ENCODE measurements around the gene SERTAD3. TPM values are rescaled to one million over a fixed set of nuclear protein-coding genes. Genes with fewer than 3 reads are reported as not detected.

Gene SERTAD3
- total RNA-seq, 2 donors from 2014 or later: 26.5 to 36.0 TPM

DNA sequence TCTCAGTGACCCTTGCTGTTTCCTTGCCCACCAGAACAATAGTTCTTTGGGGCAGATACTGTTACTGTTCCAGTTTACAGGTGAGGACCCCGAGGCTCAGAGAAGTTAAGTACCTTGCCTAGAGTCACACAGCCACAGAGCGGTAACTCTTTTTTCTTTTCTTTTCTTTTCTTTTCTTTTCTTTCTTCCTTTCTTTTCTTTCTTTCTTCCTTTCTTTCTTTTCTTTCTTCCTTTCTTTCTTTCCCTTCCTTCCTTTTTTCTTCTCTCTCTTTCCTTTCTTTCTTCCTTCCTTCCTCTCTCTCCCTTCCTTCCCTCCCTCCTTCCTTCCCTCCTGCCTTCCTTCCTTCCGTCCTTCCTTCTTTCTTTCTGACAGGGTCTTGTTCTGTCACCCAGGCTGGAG is 26.1 kb downstream of the SERTAD3 start:
- TF ChIP-seq, protein P1, sequence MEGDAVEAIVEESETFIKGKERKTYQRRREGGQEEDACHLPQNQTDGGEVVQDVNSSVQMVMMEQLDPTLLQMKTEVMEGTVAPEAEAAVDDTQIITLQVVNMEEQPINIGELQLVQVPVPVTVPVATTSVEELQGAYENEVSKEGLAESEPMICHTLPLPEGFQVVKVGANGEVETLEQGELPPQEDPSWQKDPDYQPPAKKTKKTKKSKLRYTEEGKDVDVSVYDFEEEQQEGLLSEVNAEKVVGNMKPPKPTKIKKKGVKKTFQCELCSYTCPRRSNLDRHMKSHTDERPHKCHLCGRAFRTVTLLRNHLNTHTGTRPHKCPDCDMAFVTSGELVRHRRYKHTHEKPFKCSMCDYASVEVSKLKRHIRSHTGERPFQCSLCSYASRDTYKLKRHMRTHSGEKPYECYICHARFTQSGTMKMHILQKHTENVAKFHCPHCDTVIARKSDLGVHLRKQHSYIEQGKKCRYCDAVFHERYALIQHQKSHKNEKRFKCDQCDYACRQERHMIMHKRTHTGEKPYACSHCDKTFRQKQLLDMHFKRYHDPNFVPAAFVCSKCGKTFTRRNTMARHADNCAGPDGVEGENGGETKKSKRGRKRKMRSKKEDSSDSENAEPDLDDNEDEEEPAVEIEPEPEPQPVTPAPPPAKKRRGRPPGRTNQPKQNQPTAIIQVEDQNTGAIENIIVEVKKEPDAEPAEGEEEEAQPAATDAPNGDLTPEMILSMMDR (IDR thresholded peaks at IDR 0.05): no peak
- no peaks in the 10 kb centered on the region for H3K27me3 ChIP-seq
- intact Hi-C loops (cut with DNase I): no loop called here
- H3K9ac ChIP-seq (ENCODE audit: low read depth in 2 of 2, low read length in 2 of 2): no peak overlapping the region
- H3K36me3 ChIP-seq: no peaks in the 10 kb centered on the region
- H3K27ac ChIP-seq: peak overlapping the region; percentile 56
- H3K4me3 ChIP-seq: no peak overlapping the region
- H3K4me1 ChIP-seq: no peaks in the 10 kb centered on the region
- no peak for DNase-seq
- no peaks in the 10 kb centered on the region for H3K9me3 ChIP-seq

DNA sequence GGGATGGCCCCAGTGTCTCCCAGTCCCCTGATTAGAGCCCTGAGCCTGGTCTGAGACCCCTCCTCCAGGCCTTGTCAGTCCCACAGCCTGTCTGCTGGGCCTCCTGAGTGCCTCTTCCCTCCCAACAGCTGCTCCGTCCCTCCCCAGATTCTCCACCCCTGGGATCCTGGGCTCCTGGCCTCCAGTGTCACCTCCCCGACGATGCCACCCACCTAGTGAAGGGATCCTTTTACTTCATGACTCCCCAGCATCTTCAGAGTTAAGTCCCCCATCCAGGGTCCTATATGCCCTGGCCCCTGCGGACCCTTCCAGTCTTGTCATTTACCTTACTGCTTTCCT is 26.5 kb downstream of the SERTAD3 start:
- DNase-seq: no peak
- intact Hi-C loops (cut with DNase I): no loop called here
- no peaks in the 10 kb centered on the region for H3K9me3 ChIP-seq
- no peaks in the 10 kb centered on the region for H3K27me3 ChIP-seq
- H3K9ac ChIP-seq (ENCODE audit: low read depth in 2 of 2, low read length in 2 of 2): peak overlapping the region in 1 of 2 donors; percentile 44
- no peaks in the 10 kb centered on the region for H3K36me3 ChIP-seq
- no peak overlapping the region for H3K4me3 ChIP-seq
- H3K4me1 ChIP-seq: no peaks in the 10 kb centered on the region
- TF ChIP-seq, protein P1 (IDR thresholded peaks at IDR 0.05): no peak
- H3K27ac ChIP-seq: peak overlapping the region; percentile 56

DNA sequence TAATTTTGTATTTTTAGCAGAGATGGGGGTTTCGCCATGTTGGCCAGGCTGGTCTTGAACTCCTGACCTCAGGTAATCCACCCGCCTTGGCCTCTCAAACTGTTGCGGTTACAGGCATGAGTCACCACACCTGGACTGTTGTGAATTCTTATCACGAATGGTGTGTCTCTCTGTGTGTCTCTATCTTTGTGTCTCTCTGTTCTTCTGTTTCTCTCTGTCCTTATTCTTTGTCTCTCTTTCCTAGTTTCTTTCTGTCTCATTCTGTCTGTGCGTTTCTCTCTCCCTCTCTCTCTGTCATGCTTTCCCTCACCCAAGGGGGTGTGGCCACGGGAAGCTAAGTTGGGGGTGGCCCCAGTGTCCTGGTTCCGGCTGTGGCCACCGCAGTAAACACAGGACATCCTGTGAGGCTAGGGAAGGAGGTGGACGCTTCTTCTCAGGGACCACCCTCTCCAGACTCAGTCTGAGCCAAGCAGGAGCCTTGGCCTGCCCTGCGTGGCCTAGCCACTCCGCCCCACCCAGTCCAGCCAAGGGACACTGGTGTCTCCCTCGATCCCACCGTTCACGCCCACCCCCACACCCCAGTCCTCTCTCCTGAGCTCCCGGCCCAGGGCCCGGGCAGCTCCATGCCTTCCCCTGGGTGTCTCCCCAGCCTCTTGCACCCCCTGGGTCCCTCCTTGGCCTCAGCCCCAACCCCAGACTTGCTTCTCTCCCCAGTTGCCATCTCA is 27.1 kb downstream of the SERTAD3 start:
- Histone ChIP-seq H3K36me3 (no peaks in the 10 kb centered on the region), H3K27me3 (no peaks in the 10 kb centered on the region), H3K9ac (ENCODE audit: low read depth in 2 of 2, low read length in 2 of 2) (peak overlapping the region in 1 of 2 donors; percentile 44), H3K4me3 (no peak overlapping the region), H3K27ac (peak overlapping the region; percentile 56), H3K9me3 (no peaks in the 10 kb centered on the region), H3K4me1 (no peaks in the 10 kb centered on the region)
- TF ChIP-seq, protein P1 (IDR thresholded peaks at IDR 0.05): no peak
- DNase-seq: no peak
- intact Hi-C loops (cut with DNase I): no loop called here

DNA sequence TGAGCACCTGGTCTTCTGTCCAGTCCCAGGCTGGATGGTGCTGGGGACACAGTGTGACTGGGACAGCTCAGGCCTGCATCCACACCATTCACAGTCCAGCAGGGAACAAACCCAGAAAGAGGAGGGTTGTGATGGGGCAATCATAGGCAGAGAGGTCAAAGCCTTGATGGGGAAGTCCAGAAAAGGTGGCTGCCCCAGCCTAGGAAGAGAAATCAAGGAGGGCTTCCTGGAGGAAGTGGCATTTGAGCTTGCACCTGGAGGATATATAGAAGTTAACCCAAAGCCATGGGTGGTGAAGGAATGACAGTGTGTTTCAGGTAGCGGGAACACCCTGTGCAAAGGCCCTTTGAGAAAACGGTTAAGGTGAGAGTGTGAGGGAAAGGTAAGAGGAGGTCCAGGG is 28.4 kb downstream of the SERTAD3 start:
- H3K4me3 ChIP-seq: no peak overlapping the region
- H3K4me1 ChIP-seq: no peaks in the 10 kb centered on the region
- TF ChIP-seq, protein P1 (IDR thresholded peaks at IDR 0.05): no peak
- H3K9me3 ChIP-seq: no peaks in the 10 kb centered on the region
- H3K9ac ChIP-seq (ENCODE audit: low read depth in 2 of 2, low read length in 2 of 2): no peak overlapping the region
- no peak for DNase-seq
- no peaks in the 10 kb centered on the region for H3K36me3 ChIP-seq
- intact Hi-C loops (cut with DNase I): no loop called here
- H3K27ac ChIP-seq: no peak overlapping the region
- no peaks in the 10 kb centered on the region for H3K27me3 ChIP-seq

DNA sequence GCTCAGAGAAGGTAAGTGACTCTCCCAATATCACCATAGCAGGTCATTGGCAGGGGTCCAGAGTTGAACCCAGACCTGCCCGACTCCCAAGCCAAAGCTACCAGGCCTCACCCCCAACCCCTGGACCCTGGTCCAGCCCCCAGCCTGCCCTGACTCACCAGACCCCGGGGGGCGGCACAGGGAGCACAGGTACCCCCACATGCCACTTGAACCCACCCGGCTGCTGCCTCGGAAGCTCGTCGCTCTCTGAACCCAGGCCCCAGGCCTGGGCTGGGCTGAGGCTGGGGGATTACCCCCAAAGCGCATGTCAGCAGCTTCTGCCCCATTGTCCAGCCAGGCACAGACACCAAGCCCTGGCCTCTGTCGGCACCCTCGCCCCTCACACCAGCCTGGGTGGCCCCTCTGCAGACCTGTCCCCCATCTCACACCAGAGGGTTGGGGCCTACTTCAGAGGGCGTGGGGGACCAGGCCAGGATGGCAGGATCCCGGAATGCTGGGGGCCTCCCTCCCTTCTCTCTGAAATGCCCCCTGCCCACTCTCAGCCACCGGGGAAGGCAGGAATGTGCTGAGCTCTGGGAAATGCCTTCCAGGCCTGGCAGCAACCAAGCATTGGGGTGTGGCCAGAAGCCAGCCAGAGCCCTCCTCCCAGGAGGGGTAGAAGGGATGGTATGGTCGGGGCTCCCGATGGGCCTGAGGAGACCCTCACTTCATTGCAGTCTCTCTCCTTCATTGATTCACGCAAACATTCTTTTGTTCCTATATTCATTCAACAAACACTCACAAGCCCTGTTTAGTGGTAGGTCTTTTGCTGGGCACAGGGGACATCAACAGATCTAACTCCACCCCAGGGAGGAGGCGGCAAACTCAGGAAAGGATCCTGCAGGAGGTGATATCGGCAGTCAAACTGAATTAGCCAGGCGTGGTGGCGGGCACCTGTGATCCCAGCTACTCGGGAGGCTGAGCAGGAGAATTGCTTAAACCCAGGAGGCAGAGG is 29.3 kb downstream of the SERTAD3 start:
- Histone ChIP-seq H3K4me3 (no peak overlapping the region), H3K27me3 (no peaks in the 10 kb centered on the region), H3K9me3 (no peaks in the 10 kb centered on the region), H3K27ac (no peak overlapping the region), H3K36me3 (no peaks in the 10 kb centered on the region), H3K4me1 (no peaks in the 10 kb centered on the region), H3K9ac (ENCODE audit: low read depth in 2 of 2, low read length in 2 of 2) (no peak overlapping the region)
- intact Hi-C loops (cut with DNase I): no loop called here
- DNase-seq: no peak
- TF ChIP-seq, protein P1 (IDR thresholded peaks at IDR 0.05): no peak

Data from colonic mucosa (tissue), 4 donors.